Measurements from ENCODE around the gene KCNG2.

KCNG2 gene

DNA sequence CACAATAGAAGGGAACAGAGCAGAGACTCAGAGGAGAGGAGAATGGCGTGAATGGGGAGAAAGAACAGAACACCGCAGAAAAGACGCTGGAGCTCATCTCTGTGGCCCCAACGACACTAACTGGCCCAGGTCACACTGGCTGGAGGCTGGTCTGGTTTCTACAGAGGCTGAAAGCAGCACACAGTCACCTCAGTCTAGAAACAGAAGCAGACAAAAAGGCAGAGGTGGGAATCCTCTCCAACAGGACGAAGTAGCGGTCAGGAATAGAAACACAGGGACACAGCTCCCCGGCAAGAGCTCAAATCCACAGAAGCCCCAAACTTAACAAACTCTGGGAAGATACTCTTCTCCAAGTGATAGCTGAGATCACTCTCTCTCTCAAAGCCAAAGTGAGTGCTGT is 144.5 kb downstream of the KCNG2 start:
- H3K4me3 ChIP-seq (ENCODE audit: severe bottlenecking), result no peak overlapping the region
- H3K36me3 ChIP-seq (ENCODE audit: low read depth), result peaks cover 32% of the 10 kb centered on the region; the same call in 1 of the 2 replicates
- DNase-seq (ENCODE audit: low spot score), result no peak
- TF ChIP-seq, protein P1, sequence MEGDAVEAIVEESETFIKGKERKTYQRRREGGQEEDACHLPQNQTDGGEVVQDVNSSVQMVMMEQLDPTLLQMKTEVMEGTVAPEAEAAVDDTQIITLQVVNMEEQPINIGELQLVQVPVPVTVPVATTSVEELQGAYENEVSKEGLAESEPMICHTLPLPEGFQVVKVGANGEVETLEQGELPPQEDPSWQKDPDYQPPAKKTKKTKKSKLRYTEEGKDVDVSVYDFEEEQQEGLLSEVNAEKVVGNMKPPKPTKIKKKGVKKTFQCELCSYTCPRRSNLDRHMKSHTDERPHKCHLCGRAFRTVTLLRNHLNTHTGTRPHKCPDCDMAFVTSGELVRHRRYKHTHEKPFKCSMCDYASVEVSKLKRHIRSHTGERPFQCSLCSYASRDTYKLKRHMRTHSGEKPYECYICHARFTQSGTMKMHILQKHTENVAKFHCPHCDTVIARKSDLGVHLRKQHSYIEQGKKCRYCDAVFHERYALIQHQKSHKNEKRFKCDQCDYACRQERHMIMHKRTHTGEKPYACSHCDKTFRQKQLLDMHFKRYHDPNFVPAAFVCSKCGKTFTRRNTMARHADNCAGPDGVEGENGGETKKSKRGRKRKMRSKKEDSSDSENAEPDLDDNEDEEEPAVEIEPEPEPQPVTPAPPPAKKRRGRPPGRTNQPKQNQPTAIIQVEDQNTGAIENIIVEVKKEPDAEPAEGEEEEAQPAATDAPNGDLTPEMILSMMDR (IDR thresholded peaks at IDR 0.05; ENCODE audit: poor library complexity, severe bottlenecking), result no peak
- ATAC-seq (ENCODE audit: low read depth), result no peak
- H3K27me3 ChIP-seq (ENCODE audit: insufficient read depth, poor library complexity, severe bottlenecking), result no peaks in the 10 kb centered on the region
- no peaks in the 10 kb centered on the region for H3K4me1 ChIP-seq (ENCODE audit: insufficient read depth, poor library complexity, severe bottlenecking)
- no peak overlapping the region for H3K27ac ChIP-seq (ENCODE audit: poor library complexity, severe bottlenecking)
- no peaks in the 10 kb centered on the region for H3K9me3 ChIP-seq (ENCODE audit: severe bottlenecking)

DNA sequence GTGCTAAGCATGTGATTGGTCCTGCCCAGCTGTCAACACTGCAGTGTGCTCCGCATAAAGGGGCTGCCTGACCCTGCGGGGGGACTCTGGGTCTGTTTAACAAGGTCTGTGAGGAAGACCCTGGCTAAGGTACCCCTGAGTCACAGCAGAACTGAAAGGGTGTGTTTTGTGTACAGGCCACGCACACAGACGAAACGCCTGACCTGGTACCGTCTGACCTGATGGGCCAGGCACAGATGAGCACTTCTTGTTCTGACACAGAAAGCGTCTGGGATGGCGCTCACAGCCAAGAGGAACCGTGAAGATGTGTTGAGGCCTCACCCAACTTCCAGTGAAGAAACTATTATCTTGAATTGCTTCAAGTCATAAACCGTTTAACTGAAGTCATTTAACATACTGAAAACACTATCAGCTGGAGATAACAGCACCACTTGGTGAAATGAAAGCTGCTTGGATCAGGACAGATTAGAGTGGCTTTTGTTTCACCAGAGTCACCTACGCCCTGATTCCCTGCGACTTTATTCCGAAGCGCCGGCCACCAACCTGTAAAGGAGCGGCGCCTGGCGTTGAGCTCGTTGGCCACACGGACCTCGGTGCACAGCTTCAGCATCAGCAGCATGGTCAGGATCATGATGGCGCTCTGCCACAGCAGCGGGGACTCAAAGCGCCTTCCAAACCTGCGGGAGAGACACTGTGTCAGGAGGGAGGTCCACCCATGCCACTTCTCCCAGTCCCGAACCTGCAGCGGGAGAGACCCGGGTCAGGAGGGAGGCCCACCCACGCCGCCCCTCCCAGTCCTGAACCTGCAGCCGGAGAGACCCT is 145.3 kb downstream of the KCNG2 start:
- no peaks in the 10 kb centered on the region for H3K4me1 ChIP-seq (ENCODE audit: insufficient read depth, poor library complexity, severe bottlenecking)
- no peak for ATAC-seq (ENCODE audit: low read depth)

DNA sequence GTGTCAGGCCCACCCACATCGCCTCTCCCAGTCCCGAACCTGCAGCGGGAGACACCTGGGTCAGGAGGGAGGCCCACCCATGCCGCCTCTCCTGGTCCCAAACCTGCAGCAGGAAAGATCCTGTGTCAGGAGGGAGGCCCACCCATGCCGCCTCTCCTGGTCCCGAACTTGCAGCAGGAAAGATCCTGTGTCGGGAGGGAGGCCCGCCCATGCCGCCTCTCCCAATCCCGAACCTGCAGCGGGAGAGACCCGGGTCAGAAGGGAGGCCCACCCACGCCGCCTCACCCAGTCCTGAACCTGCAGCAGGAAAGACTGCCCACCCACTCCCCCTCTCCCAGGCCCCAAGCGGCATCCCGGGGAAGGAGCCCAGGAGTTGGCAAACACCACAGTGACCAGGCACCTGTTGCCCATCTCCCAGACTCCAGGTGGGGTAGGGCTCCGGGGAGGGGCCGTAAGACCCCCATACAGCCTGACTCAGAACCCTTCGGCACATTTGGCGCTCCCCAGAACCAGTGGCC is 145.9 kb downstream of the KCNG2 start:
- no peak for ATAC-seq (ENCODE audit: low read depth)
- Histone ChIP-seq H3K36me3 (ENCODE audit: low read depth) (peaks cover 32% of the 10 kb centered on the region; the same call in 1 of the 2 replicates), H3K9me3 (ENCODE audit: severe bottlenecking) (no peaks in the 10 kb centered on the region), H3K27me3 (ENCODE audit: insufficient read depth, poor library complexity, severe bottlenecking) (no peaks in the 10 kb centered on the region), H3K4me3 (ENCODE audit: severe bottlenecking) (no peak overlapping the region), H3K4me1 (ENCODE audit: insufficient read depth, poor library complexity, severe bottlenecking) (no peaks in the 10 kb centered on the region), H3K27ac (ENCODE audit: poor library complexity, severe bottlenecking) (no peak overlapping the region)
- no peak for DNase-seq (ENCODE audit: low spot score)
- TF ChIP-seq, protein P1 (IDR thresholded peaks at IDR 0.05; ENCODE audit: poor library complexity, severe bottlenecking), result no peak

More for the DNA sequence above, 145.3 kb downstream of the KCNG2 start:
- TF ChIP-seq, protein P1 (IDR thresholded peaks at IDR 0.05; ENCODE audit: poor library complexity, severe bottlenecking), result no peak
- Histone ChIP-seq H3K9me3 (ENCODE audit: severe bottlenecking) (no peaks in the 10 kb centered on the region), H3K27ac (ENCODE audit: poor library complexity, severe bottlenecking) (no peak overlapping the region), H3K27me3 (ENCODE audit: insufficient read depth, poor library complexity, severe bottlenecking) (no peaks in the 10 kb centered on the region), H3K36me3 (ENCODE audit: low read depth) (peaks cover 32% of the 10 kb centered on the region; the same call in 1 of the 2 replicates), H3K4me3 (ENCODE audit: severe bottlenecking) (no peak overlapping the region)
- no peak for DNase-seq (ENCODE audit: low spot score)

DNA sequence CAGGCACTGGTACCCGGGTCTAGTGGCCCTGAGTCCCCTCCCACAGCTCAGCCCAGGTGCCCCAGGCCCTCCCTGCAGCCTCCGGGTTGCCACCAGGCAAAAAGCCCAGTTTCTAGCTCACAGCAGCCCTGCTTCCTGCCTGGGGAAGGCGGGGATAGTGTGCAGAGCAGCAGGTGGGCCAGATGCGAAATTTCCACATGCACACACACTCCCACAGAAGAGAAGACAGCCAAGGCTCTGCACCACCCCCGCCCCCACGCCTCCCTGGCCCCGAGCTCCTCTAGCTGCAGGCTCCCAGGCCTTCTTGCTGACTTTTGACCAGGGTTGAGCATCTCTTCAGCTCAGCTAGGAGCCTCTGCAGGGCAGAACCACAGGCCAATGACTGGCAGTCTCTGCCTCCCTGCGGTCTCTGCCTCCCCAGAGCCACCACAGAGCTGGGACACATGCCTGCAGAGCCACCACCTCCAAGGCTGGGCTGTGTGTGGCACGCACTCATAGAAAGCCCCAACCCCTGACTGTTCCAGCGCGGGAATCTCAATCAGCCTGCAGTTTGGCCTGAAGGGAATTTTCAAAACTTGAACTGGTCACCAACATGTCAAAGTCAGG is 146.5 kb downstream of the KCNG2 start:
- TF ChIP-seq, protein P1 (IDR thresholded peaks at IDR 0.05; ENCODE audit: poor library complexity, severe bottlenecking), result no peak
- H3K27ac ChIP-seq (ENCODE audit: poor library complexity, severe bottlenecking), result no peak overlapping the region
- H3K36me3 ChIP-seq (ENCODE audit: low read depth), result peaks cover 34% of the 10 kb centered on the region
- ATAC-seq (ENCODE audit: low read depth), result no peak; the same call in 2 of the 3 replicates
- no peak for DNase-seq (ENCODE audit: low spot score)
- no peaks in the 10 kb centered on the region for H3K27me3 ChIP-seq (ENCODE audit: insufficient read depth, poor library complexity, severe bottlenecking)
- no peak overlapping the region for H3K4me3 ChIP-seq (ENCODE audit: severe bottlenecking)
- no peaks in the 10 kb centered on the region for H3K4me1 ChIP-seq (ENCODE audit: insufficient read depth, poor library complexity, severe bottlenecking)
- H3K9me3 ChIP-seq (ENCODE audit: severe bottlenecking), result no peaks in the 10 kb centered on the region

Data from RWPE2 (cell line).